Naive thymus-derived CD4-positive, alpha-beta T cell (primary cell): Measurements from ENCODE around the gene ZC2HC1B. TPM values are rescaled to one million over a fixed set of nuclear protein-coding genes. Genes with fewer than 3 reads are reported as not detected.

Source experiments
- ATAC-seq: fragments of 150-1000 bp; cut with Tn5 transposase; 2 replicates; pipeline ENCODE4 v1.10.0; 2021; ENCODE audit warnings: mild to moderate bottlenecking, moderate library complexity
- CTCF ChIA-PET: fragments of 350-600 bp; sonication (Branson Sonifier 250); formaldehyde crosslinking; loops from one replicate; lab custom pipeline; 2021; ENCODE audit warnings: antibody characterized with exemption; lab: Charles Lee
- POLR2A ChIA-PET: fragments of 350-600 bp; sonication (Branson Sonifier 250); formaldehyde crosslinking; loops from one replicate; lab custom pipeline; 2021; ENCODE audit warnings: antibody characterized with exemption, inconsistent platforms; lab: Charles Lee
- DNase-seq, 9 donors: peaks; one replicate each; pipeline versions ENCODE4 v3.0.0 to v3.0.0-alpha.2; 2020 to 2022; ENCODE audit warnings: mixed read lengths in 1 of 9
- H3K27ac ChIP-seq: one replicate; pipeline ENCODE4 v1.7.0; 2013; ENCODE audit warnings: mild to moderate bottlenecking, low read depth, low read length, moderate library complexity
- H3K27me3 ChIP-seq, 2 donors: one replicate each; pipeline ENCODE4 v1.7.0; 2013; ENCODE audit warnings: low read length in 2 of 2, mild to moderate bottlenecking in 2 of 2, moderate library complexity in 2 of 2; ENCODE audit not compliant: control insufficient read depth in 2 of 2, insufficient read depth in 2 of 2
- H3K36me3 ChIP-seq, 3 experiments: 1 replicate in 2 of 3; 2 replicates in 1 of 3; pipeline ENCODE4 v1.7.0; 2013; ENCODE audit warnings: low read length in 3 of 3, mild to moderate bottlenecking in 3 of 3, moderate library complexity in 1 of 3; ENCODE audit not compliant: insufficient read depth in 3 of 3, control insufficient read depth in 2 of 3
- H3K4me1 ChIP-seq, 2 donors: one replicate each; pipeline ENCODE4 v1.7.0; 2013; ENCODE audit warnings: low read length in 2 of 2, mild to moderate bottlenecking in 2 of 2, moderate library complexity in 1 of 2; ENCODE audit not compliant: control insufficient read depth in 2 of 2, insufficient read depth in 2 of 2
- H3K4me3 ChIP-seq: 2 replicates; pipeline ENCODE4 v1.7.0; 2013; ENCODE audit warnings: mild to moderate bottlenecking, low read length
- H3K9me3 ChIP-seq, 3 experiments: 1 replicate in 2 of 3; 2 replicates in 1 of 3; pipeline ENCODE4 v1.7.0; 2013; ENCODE audit warnings: low read length in 3 of 3; ENCODE audit not compliant: control insufficient read depth in 2 of 3
- H3K27ac Mint-ChIP-seq, 9 donors: one replicate each; pipeline ENCODE4 v1.8.0; 2020 to 2022; ENCODE audit warnings: mixed read lengths in 9 of 9, mild to moderate bottlenecking in 8 of 9, moderate library complexity in 5 of 9, inconsistent platforms in 2 of 9
- H3K27me3 Mint-ChIP-seq, 5 donors: one replicate each; pipeline ENCODE4 v1.8.0; 2021 to 2022; ENCODE audit warnings: mixed read lengths in 5 of 5, mild to moderate bottlenecking in 1 of 5
- H3K36me3 Mint-ChIP-seq, 5 donors: one replicate each; pipeline ENCODE4 v1.8.0; 2020 to 2022; ENCODE audit warnings: mixed read lengths in 5 of 5, mild to moderate bottlenecking in 3 of 5, inconsistent platforms in 1 of 5
- H3K4me1 Mint-ChIP-seq, 7 donors: one replicate each; pipeline ENCODE4 v1.8.0; 2020 to 2022; ENCODE audit warnings: mixed read lengths in 7 of 7, mild to moderate bottlenecking in 3 of 7, inconsistent platforms in 1 of 7
- H3K4me3 Mint-ChIP-seq, 10 donors: one replicate each; pipeline ENCODE4 v1.8.0; 2020 to 2022; ENCODE audit warnings: mild to moderate bottlenecking in 10 of 10, mixed read lengths in 10 of 10, moderate library complexity in 6 of 10, inconsistent platforms in 2 of 10
- H3K9me3 Mint-ChIP-seq, 11 donors: one replicate each; pipeline ENCODE4 v1.8.0; 2020 to 2022; ENCODE audit warnings: mixed read lengths in 11 of 11, mild to moderate bottlenecking in 4 of 11, inconsistent platforms in 1 of 11, moderate library complexity in 1 of 11
- intact Hi-C, 2 donors: fragments of 100-400 bp; cut with micrococcal nuclease; formaldehyde crosslinking; loops; one replicate each; pipeline ENCODE4 v1.15.1; 2023
- polyA plus RNA-seq, 2 donors: library from polyadenylated mRNA; unstranded; fragments of 300-500 nt; fragmentation: Illumina TruSeq; gene quantifications; one replicate each; pipeline ENCODE4 v1.2.3, GENCODE V29; 2021
- total RNA-seq, 6 experiments: library from RNA in 5 of 6; stranded (reverse) in 5 of 6; gene quantifications; 1 replicate in 5 of 6; 2 replicates in 1 of 6; pipeline ENCODE4 v1.2.3 and lab custom pipeline; 2021 to 2026

ZC2HC1B gene
- total and polyA plus RNA-seq, 7 experiments from 2014 or later, result 0.49 TPM; not detected in 6

GRCh38 chr6:143929975-143930374, 65.7 kb downstream of the ZC2HC1B start:
- ChIA-PET CTCF (no interaction called here), POLR2A (no interaction called here)
- intact Hi-C loops, result no loop called here
- no peak for ATAC-seq
- H3K4me1 Mint-ChIP-seq, result peaks cover 0 to 2% (median 0%) of the 10 kb centered on the region in 7 donors
- peaks cover 0 to 20% (median 0%) of the 10 kb centered on the region in 5 donors for H3K27me3 Mint-ChIP-seq
- Histone ChIP-seq H3K36me3 (no peaks in the 10 kb centered on the region), H3K27me3 (no peaks in the 10 kb centered on the region), H3K27ac (no peak overlapping the region), H3K4me1 (no peaks in the 10 kb centered on the region), H3K9me3 (no peaks in the 10 kb centered on the region), H3K4me3 (no peak overlapping the region)
- H3K36me3 Mint-ChIP-seq, result peaks cover 0 to 44% (median 27%) of the 10 kb centered on the region in 5 donors
- H3K4me3 Mint-ChIP-seq, result no peak overlapping the region
- peaks cover 8 to 38% (median 20%) of the 10 kb centered on the region in 11 donors for H3K9me3 Mint-ChIP-seq
- DNase-seq, result no peak
- no peak overlapping the region for H3K27ac Mint-ChIP-seq

DNA sequence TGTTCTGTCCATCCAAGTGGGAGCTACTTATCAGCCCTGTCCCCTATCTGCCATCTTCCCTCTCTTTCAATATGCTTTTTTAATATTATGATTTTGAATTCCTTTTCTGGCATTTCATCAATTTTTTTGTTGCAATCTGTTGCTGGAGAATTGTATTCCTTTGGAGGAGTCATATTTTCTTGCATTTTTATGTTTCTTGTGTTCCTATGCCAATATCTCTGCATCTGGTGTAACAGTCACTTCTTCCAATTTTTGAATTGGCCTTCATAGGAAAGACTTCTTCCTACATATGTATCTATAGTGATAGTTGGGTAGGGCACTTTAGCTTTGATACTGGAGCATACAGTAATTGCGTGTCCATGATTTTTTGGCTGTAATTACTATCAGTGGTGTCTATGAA, 70.1 kb downstream of the ZC2HC1B start:
- DNase-seq (no peak), ATAC-seq (no peak)
- H3K27me3 ChIP-seq, result no peaks in the 10 kb centered on the region
- CTCF ChIA-PET, result interaction anchor here (0.6 kb wide), 1 partner anchor 358 kb away, joined by 8 read pairs; no protein-coding TSS in a partner anchor
- no peaks in the 10 kb centered on the region for H3K9me3 ChIP-seq
- Mint-ChIP-seq H3K4me3 (no peak overlapping the region), H3K4me1 (peaks cover 0 to 2% (median 0%) of the 10 kb centered on the region in 7 donors), H3K9me3 (peaks cover 5 to 33% (median 18%) of the 10 kb centered on the region in 11 donors), H3K27ac (no peak overlapping the region), H3K27me3 (peaks cover 0 to 19% (median 0%) of the 10 kb centered on the region in 5 donors), H3K36me3 (peaks cover 0 to 40% (median 22%) of the 10 kb centered on the region in 5 donors)
- H3K36me3 ChIP-seq, result no peaks in the 10 kb centered on the region
- POLR2A ChIA-PET, result interaction anchor here (0.7 kb wide), 1 partner anchor 24 kb away, joined by 6 read pairs; no protein-coding TSS in a partner anchor
- H3K4me1 ChIP-seq, result no peaks in the 10 kb centered on the region
- no peak overlapping the region for H3K27ac ChIP-seq
- intact Hi-C loops, result no loop called here
- no peak overlapping the region for H3K4me3 ChIP-seq

DNA sequence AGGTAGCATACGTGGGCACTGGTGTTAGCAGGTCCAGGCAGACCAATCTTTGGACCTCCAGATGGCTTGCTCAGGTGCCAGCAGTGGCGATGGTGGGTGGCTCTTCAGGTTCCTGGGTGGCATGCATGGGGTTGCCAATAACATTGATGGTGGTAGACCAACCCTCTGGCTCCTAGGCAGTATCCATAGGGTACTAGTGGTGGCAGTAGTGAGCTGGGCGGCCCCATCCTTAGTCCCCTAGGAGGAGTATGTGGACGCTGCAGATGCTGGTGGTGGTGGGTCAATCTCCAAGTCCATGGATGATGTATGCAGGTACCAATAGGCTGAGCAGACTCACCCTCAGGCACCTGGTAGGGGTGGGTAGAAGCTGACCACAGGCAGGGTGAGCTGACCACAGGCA, 70.6 kb downstream of the ZC2HC1B start:
- Histone ChIP-seq H3K36me3 (no peaks in the 10 kb centered on the region), H3K9me3 (no peaks in the 10 kb centered on the region), H3K4me3 (no peak overlapping the region), H3K4me1 (no peaks in the 10 kb centered on the region), H3K27me3 (no peaks in the 10 kb centered on the region), H3K27ac (no peak overlapping the region)
- Mint-ChIP-seq H3K27me3 (peaks cover 0 to 16% (median 0%) of the 10 kb centered on the region in 5 donors), H3K4me3 (no peak overlapping the region), H3K4me1 (peaks cover 0 to 2% (median 1%) of the 10 kb centered on the region in 7 donors), H3K36me3 (peaks cover 0 to 36% (median 16%) of the 10 kb centered on the region in 5 donors), H3K27ac (no peak overlapping the region), H3K9me3 (peaks cover 3 to 33% (median 18%) of the 10 kb centered on the region in 11 donors)
- DNase-seq (no peak), ATAC-seq (peak; percentile 22)
- ChIA-PET CTCF (no interaction called here), POLR2A (interaction anchor here (0.7 kb wide), 1 partner anchor 23 kb away, joined by 6 read pairs; no protein-coding TSS in a partner anchor)
- intact Hi-C loops, result no loop called here

DNA sequence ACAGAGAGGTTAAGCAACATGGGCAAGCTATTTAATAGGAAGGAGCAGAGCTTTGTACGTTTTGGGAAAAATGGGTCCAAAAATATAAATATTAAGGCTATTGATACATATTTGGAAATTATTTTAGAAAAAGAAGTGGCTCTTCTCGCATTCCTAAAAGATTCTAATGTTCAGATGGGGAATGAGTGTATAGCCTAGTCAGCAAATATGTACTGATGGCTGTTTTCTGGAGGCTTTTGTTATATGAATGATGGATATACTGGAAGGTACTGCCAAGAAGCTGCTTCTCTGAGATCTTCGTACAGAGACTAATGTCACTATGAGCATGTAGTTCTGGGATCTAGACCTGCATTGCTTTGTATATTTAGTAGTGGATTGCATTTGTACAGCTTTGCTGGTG, 72.1 kb downstream of the ZC2HC1B start:
- ATAC-seq, result no peak

GRCh38 chr6:143936778-143937667, 72.7 kb downstream of the ZC2HC1B start:
- intact Hi-C loops, result no loop called here
- ATAC-seq (no peak), DNase-seq (no peak)
- no peaks in the 10 kb centered on the region for H3K27me3 ChIP-seq
- Mint-ChIP-seq H3K4me3 (no peak overlapping the region), H3K4me1 (peaks cover 0 to 10% (median 6%) of the 10 kb centered on the region in 7 donors), H3K9me3 (peaks cover 0 to 19% (median 6%) of the 10 kb centered on the region in 11 donors), H3K27me3 (peaks cover 0 to 7% (median 0%) of the 10 kb centered on the region in 5 donors), H3K27ac (no peak overlapping the region), H3K36me3 (peaks cover 0 to 22% (median 9%) of the 10 kb centered on the region in 5 donors)
- H3K9me3 ChIP-seq, result no peaks in the 10 kb centered on the region
- H3K4me1 ChIP-seq, result no peaks in the 10 kb centered on the region
- H3K4me3 ChIP-seq, result no peak overlapping the region
- POLR2A ChIA-PET, result no interaction called here
- no peaks in the 10 kb centered on the region for H3K36me3 ChIP-seq
- H3K27ac ChIP-seq, result no peak overlapping the region
- CTCF ChIA-PET, result interaction anchor here (0.5 to 0.8 kb wide), 3 partner anchors 12 to 362 kb away, joined by 3 to 8 read pairs (median 4); no protein-coding TSS in a partner anchor

More for the DNA sequence above, 72.1 kb downstream of the ZC2HC1B start:
- no peak for DNase-seq
- Histone ChIP-seq H3K4me1 (no peaks in the 10 kb centered on the region), H3K9me3 (no peaks in the 10 kb centered on the region), H3K36me3 (no peaks in the 10 kb centered on the region), H3K27ac (no peak overlapping the region), H3K27me3 (no peaks in the 10 kb centered on the region), H3K4me3 (no peak overlapping the region)
- CTCF ChIA-PET, result interaction anchor here (0.7 kb wide), 1 partner anchor 17 kb away, joined by 3 read pairs; no protein-coding TSS in a partner anchor
- Mint-ChIP-seq H3K9me3 (peaks cover 0 to 26% (median 12%) of the 10 kb centered on the region in 11 donors), H3K4me3 (no peak overlapping the region), H3K4me1 (peaks cover 0 to 6% (median 5%) of the 10 kb centered on the region in 7 donors), H3K27ac (no peak overlapping the region), H3K36me3 (peaks cover 0 to 25% (median 9%) of the 10 kb centered on the region in 5 donors), H3K27me3 (peaks cover 0 to 9% (median 0%) of the 10 kb centered on the region in 5 donors)
- POLR2A ChIA-PET, result no interaction called here
- intact Hi-C loops, result no loop called here

DNA sequence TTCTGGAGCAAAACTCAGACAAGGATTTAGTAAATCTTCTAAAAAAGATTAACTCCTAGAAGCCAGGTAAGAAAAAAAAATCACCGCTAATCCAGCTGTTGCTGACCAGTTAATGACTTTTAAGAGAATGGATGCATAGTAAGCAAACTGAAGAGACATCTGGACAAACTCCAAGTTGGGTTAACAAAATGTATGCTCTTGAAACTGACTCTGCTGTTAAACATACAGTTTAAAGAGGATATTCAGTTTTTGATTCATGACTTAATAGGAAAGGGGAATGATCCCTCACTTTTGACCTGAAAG, 73.3 kb downstream of the ZC2HC1B start:
- H3K4me1 Mint-ChIP-seq, result peaks cover 0 to 16% (median 6%) of the 10 kb centered on the region in 7 donors
- H3K27me3 ChIP-seq, result no peaks in the 10 kb centered on the region
- H3K36me3 ChIP-seq, result no peaks in the 10 kb centered on the region
- no peaks in the 10 kb centered on the region for H3K4me1 ChIP-seq
- H3K27me3 Mint-ChIP-seq, result peaks cover 0 to 7% (median 0%) of the 10 kb centered on the region in 5 donors
- H3K4me3 ChIP-seq, result no peak overlapping the region
- no peaks in the 10 kb centered on the region for H3K9me3 ChIP-seq
- peaks cover 0 to 13% (median 3%) of the 10 kb centered on the region in 11 donors for H3K9me3 Mint-ChIP-seq
- intact Hi-C loops, result no loop called here
- H3K27ac Mint-ChIP-seq, result no peak overlapping the region
- no peak for ATAC-seq
- POLR2A ChIA-PET, result no interaction called here
- H3K4me3 Mint-ChIP-seq, result no peak overlapping the region
- H3K27ac ChIP-seq, result no peak overlapping the region
- DNase-seq, result no peak
- H3K36me3 Mint-ChIP-seq, result peaks cover 0 to 18% (median 5%) of the 10 kb centered on the region in 5 donors
- CTCF ChIA-PET, result interaction anchor here (0.5 to 0.8 kb wide), 2 partner anchors 13 to 363 kb away, joined by 4 to 8 read pairs; no protein-coding TSS in a partner anchor
